ENCODE results near the gene GGCX.

Gene GGCX

GRCh38 chr2:85539361-85540132 lies 21.7 kb downstream of the GGCX start:
- DNase-seq = peak; percentile 49 to 63 (median 59)

GRCh38 chr2:85538507-85539360 lies 22.6 kb downstream of the GGCX start, which contains the start of gene MAT2A:
Gene MAT2A (plus strand): TSS chr2:85539168. CDS start chr2:85539288, 120 bp downstream.
- peak; percentile 78 to 88 (median 81) for DNase-seq

- peak in 2 of 4 experiments; percentile 12 to 30 for DNase-seq
Observed at GRCh38 chr2:85537600-85538506, 23.4 kb downstream of the GGCX start.

GRCh38 chr2:85536479-85536878 lies 24.8 kb downstream of the GGCX start:
- DNase-seq = no peak

- DNase-seq = no peak
Observed at GRCh38 chr2:85534881-85535280, 26.4 kb downstream of the GGCX start.

GRCh38 chr2:85534099-85534498 lies 27.2 kb downstream of the GGCX start:
- no peak for DNase-seq

GRCh38 chr2:85531589-85531988 lies 29.7 kb downstream of the GGCX start:
- no peak for DNase-seq

- DNase-seq = no peak
Observed at GRCh38 chr2:85529809-85530208, 31.5 kb downstream of the GGCX start.

- DNase-seq = no peak
Observed at GRCh38 chr2:85528355-85528754, 32.9 kb downstream of the GGCX start.

GRCh38 chr2:85527787-85528186 lies 33.5 kb downstream of the GGCX start:
- DNase-seq = no peak

GRCh38 chr2:85525567-85525966 lies 35.7 kb downstream of the GGCX start:
- DNase-seq = no peak

- DNase-seq = no peak
Observed at GRCh38 chr2:85525029-85525428, 36.3 kb downstream of the GGCX start.

- DNase-seq = no peak
Observed at GRCh38 chr2:85524336-85524908, 36.9 kb downstream of the GGCX start.

GRCh38 chr2:85523903-85524335 lies 37.4 kb downstream of the GGCX start:
- no peak for DNase-seq

- no peak for DNase-seq
Observed at GRCh38 chr2:85523062-85523902, 38.0 kb downstream of the GGCX start.

- DNase-seq = no peak
Observed at GRCh38 chr2:85522090-85522647, 39.1 kb downstream of the GGCX start.

- DNase-seq = no peak
Observed at GRCh38 chr2:85516653-85517389, 44.5 kb downstream of the GGCX start.

GRCh38 chr2:85514323-85514722 lies 47.0 kb downstream of the GGCX start:
- DNase-seq = no peak

- DNase-seq = no peak
Observed at GRCh38 chr2:85511008-85511811, 50.1 kb downstream of the GGCX start.

Measured in activated CD4-positive, CD25-positive, alpha-beta regulatory T cell (primary cell).